Measurements from ENCODE around the gene EID3. TPM values are rescaled to one million over a fixed set of nuclear protein-coding genes. Genes with fewer than 3 reads are reported as not detected.

Gene EID3
- total RNA-seq, 2 donors from 2014 or later = 8.6 to 18.1 TPM

DNA sequence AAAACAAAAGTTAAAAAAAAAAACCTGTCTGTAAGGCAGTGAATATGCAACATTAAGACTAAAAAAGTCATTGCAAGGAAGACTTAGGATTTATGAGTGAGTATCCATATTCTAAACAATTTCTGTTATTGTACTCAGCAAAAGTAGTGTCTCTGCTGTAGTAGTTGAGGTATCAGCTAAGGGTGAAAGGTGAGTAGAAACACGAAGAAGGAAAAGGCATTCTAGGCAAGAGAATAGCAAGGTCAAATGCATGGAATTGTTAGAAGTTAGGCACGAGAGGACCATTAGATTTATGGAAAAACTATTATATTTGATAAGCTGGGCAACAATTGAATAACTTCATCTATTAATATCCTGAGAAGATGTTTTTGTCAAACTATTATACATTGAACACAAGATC, 1.8 kb downstream of the EID3 start:
- Histone ChIP-seq H3K4me1 (replicated peaks) (no peaks in the 10 kb centered on the region), H3K27ac (no peak overlapping the region), H3K27me3 (replicated peaks; ENCODE audit: insufficient read depth) (no peaks in the 10 kb centered on the region), H3K9me3 (no peaks in the 10 kb centered on the region), H3K4me3 (no peak overlapping the region), H3K36me3 (no peaks in the 10 kb centered on the region)
- WGBS = 90% methylated on average over 2 of the region's 2 CpGs
- intact Hi-C loops (cut with DNase I) = no loop called here
- TF ChIP-seq POLR2A (IDR thresholded peaks at IDR 0.05) (no peak), POLR2AphosphoS5 (IDR thresholded peaks at IDR 0.05) (no peak)
- TF ChIP-seq, protein P1, sequence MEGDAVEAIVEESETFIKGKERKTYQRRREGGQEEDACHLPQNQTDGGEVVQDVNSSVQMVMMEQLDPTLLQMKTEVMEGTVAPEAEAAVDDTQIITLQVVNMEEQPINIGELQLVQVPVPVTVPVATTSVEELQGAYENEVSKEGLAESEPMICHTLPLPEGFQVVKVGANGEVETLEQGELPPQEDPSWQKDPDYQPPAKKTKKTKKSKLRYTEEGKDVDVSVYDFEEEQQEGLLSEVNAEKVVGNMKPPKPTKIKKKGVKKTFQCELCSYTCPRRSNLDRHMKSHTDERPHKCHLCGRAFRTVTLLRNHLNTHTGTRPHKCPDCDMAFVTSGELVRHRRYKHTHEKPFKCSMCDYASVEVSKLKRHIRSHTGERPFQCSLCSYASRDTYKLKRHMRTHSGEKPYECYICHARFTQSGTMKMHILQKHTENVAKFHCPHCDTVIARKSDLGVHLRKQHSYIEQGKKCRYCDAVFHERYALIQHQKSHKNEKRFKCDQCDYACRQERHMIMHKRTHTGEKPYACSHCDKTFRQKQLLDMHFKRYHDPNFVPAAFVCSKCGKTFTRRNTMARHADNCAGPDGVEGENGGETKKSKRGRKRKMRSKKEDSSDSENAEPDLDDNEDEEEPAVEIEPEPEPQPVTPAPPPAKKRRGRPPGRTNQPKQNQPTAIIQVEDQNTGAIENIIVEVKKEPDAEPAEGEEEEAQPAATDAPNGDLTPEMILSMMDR (IDR thresholded peaks at IDR 0.05) = no peak
- DNase-seq (ENCODE audit: low spot score) = no peak

DNA sequence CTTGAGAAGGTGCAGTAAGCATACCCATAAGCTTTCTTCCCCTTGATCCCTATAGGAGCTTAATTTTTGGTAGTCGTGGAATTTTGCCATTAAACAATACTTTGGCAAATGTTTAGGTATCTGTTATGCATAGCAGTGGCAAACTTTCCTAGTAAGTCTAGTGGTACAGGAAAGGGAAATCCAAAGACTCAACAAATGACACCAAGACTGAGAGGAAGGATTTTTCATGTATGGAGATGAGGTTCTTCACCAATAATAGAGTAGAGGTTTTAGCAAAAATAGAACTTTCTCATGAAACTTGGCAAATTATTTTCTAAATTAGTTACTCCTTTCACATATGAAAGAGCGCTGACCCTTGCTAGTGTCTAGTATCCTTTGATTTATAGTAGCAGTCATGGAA, 2.8 kb downstream of the EID3 start:
- intact Hi-C loops (cut with DNase I) = no loop called here
- no peaks in the 10 kb centered on the region for H3K4me1 ChIP-seq (replicated peaks)

DNA sequence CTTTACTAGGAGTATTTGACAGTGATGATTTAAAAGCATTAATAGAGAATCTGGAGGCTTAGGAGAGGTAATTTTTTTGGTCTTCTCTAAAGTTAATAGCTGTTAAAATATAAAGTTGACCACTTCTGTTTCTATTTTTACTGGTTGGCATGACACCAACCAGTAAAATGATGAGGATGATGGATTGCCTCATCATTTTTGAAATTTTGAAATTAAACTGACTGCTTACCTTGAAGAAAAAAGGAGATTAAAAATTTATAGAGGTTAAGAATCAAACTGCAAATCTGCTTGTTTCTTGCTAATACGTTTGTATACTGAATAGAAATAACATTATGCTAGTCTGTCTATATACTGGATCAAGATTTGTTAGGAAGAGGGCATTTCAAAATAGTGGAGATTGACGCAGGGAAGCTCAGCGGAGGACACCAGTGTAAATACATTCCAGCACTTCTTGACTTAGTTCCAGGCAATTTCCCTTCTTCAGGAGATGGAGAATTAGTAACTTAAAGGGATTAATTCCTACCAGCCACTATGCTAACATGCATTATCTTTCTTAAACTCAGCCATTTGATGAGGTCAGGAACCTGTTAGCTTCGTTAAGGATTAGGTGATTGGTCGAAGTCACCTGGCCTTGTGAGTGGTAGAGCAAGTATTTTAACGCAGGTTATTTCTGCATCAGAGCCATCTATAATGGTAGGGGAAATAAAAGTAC, 3.6 kb downstream of the EID3 start:
- no peaks in the 10 kb centered on the region for H3K4me1 ChIP-seq (replicated peaks)

More for the DNA sequence above, 2.8 kb downstream of the EID3 start:
- TF ChIP-seq POLR2AphosphoS5 (IDR thresholded peaks at IDR 0.05) (no peak), POLR2A (IDR thresholded peaks at IDR 0.05) (no peak)
- TF ChIP-seq, protein P1 (IDR thresholded peaks at IDR 0.05) = no peak
- 83% methylated on average over 2 of the region's 2 CpGs for WGBS
- H3K9me3 ChIP-seq = no peaks in the 10 kb centered on the region
- H3K36me3 ChIP-seq = peaks cover 0 to under 1% of the 10 kb centered on the region in 2 donors
- no peak for DNase-seq (ENCODE audit: low spot score)
- H3K4me3 ChIP-seq = no peak overlapping the region
- H3K27me3 ChIP-seq (replicated peaks; ENCODE audit: insufficient read depth) = no peaks in the 10 kb centered on the region
- no peak overlapping the region for H3K27ac ChIP-seq

DNA sequence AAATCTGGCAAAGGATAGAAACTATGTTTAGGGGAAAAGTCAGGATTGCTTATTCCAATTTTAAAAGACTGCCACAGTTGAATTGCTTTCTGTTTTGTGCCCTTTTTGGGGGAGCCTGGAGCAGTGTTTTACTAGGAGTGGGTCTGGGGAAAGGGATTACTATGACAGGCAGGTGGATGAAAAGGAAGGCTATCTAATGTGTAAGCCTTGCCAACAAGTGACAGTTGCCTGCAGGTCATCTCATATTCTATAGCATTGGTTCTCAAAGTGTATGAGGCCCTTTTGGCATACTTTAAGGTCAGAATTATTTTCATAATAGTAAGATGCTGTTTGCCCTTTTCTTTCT, 4.1 kb downstream of the EID3 start:
- no peak overlapping the region for H3K4me3 ChIP-seq
- TF ChIP-seq POLR2A (IDR thresholded peaks at IDR 0.05) (no peak), POLR2AphosphoS5 (IDR thresholded peaks at IDR 0.05) (no peak)
- TF ChIP-seq, protein P1 (IDR thresholded peaks at IDR 0.05) = no peak
- DNase-seq (ENCODE audit: low spot score) = no peak
- no peak overlapping the region for H3K27ac ChIP-seq
- no peaks in the 10 kb centered on the region for H3K9me3 ChIP-seq
- intact Hi-C loops (cut with DNase I) = no loop called here
- no peaks in the 10 kb centered on the region for H3K27me3 ChIP-seq (replicated peaks; ENCODE audit: insufficient read depth)
- H3K36me3 ChIP-seq = peaks cover 0 to 9% of the 10 kb centered on the region in 2 donors
- no peaks in the 10 kb centered on the region for H3K4me1 ChIP-seq (replicated peaks)

More for the DNA sequence above, 3.6 kb downstream of the EID3 start:
- no peak overlapping the region for H3K27ac ChIP-seq
- TF ChIP-seq POLR2AphosphoS5 (IDR thresholded peaks at IDR 0.05) (no peak), POLR2A (IDR thresholded peaks at IDR 0.05) (no peak)
- TF ChIP-seq, protein P1 (IDR thresholded peaks at IDR 0.05) = no peak
- no peak overlapping the region for H3K4me3 ChIP-seq
- WGBS = 72% methylated on average over 6 of the region's 6 CpGs
- H3K36me3 ChIP-seq = peaks cover 0 to 8% of the 10 kb centered on the region in 2 donors
- DNase-seq (ENCODE audit: low spot score) = no peak
- H3K27me3 ChIP-seq (replicated peaks; ENCODE audit: insufficient read depth) = no peaks in the 10 kb centered on the region
- no peaks in the 10 kb centered on the region for H3K9me3 ChIP-seq
- intact Hi-C loops (cut with DNase I) = no loop called here

DNA sequence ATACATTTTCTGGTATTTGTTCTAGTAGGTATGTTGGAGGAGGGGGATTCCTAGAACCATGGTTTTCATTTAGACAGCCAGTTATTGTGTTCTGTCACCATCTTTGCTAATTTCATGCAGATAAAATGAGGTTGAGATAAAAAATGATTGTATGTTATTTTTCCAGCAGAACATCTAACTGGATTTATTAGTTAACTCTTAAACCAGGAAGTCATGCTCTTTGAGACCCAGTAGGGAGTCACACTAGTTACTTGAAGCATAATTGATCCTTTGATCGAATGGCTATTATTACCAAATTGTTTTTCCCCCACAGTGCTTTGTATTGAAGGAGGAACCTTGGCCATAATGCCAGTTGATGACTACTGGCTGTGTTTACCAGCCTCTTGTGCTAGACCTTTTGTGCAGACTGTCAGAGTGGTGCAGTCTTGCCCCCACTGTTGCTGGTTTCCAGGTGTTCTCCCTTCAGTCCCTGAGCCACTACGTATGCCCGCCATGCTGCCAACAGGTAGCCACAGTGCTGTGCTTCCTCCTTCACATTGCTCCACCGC, 6.0 kb downstream of the EID3 start:
- intact Hi-C loops (cut with DNase I) = no loop called here
- Histone ChIP-seq H3K27me3 (replicated peaks; ENCODE audit: insufficient read depth) (no peaks in the 10 kb centered on the region), H3K9me3 (no peaks in the 10 kb centered on the region), H3K27ac (no peak overlapping the region), H3K4me1 (replicated peaks) (no peaks in the 10 kb centered on the region), H3K36me3 (peaks cover 0 to 9% of the 10 kb centered on the region in 2 donors), H3K4me3 (no peak overlapping the region)
- no peak for DNase-seq (ENCODE audit: low spot score)
- WGBS = 97% methylated on average over 4 of the region's 4 CpGs
- TF ChIP-seq, protein P1 (IDR thresholded peaks at IDR 0.05) = no peak
- no peak for TF ChIP-seq POLR2A (IDR thresholded peaks at IDR 0.05)

Measured in prostate gland (tissue), 2 donors.